Measurements from ENCODE around the gene GLMN.

The GLMN gene

GRCh38 chr1:92240034-92240433, 58.8 kb downstream of the GLMN start (continued):
- TF ChIP-seq, protein P1, sequence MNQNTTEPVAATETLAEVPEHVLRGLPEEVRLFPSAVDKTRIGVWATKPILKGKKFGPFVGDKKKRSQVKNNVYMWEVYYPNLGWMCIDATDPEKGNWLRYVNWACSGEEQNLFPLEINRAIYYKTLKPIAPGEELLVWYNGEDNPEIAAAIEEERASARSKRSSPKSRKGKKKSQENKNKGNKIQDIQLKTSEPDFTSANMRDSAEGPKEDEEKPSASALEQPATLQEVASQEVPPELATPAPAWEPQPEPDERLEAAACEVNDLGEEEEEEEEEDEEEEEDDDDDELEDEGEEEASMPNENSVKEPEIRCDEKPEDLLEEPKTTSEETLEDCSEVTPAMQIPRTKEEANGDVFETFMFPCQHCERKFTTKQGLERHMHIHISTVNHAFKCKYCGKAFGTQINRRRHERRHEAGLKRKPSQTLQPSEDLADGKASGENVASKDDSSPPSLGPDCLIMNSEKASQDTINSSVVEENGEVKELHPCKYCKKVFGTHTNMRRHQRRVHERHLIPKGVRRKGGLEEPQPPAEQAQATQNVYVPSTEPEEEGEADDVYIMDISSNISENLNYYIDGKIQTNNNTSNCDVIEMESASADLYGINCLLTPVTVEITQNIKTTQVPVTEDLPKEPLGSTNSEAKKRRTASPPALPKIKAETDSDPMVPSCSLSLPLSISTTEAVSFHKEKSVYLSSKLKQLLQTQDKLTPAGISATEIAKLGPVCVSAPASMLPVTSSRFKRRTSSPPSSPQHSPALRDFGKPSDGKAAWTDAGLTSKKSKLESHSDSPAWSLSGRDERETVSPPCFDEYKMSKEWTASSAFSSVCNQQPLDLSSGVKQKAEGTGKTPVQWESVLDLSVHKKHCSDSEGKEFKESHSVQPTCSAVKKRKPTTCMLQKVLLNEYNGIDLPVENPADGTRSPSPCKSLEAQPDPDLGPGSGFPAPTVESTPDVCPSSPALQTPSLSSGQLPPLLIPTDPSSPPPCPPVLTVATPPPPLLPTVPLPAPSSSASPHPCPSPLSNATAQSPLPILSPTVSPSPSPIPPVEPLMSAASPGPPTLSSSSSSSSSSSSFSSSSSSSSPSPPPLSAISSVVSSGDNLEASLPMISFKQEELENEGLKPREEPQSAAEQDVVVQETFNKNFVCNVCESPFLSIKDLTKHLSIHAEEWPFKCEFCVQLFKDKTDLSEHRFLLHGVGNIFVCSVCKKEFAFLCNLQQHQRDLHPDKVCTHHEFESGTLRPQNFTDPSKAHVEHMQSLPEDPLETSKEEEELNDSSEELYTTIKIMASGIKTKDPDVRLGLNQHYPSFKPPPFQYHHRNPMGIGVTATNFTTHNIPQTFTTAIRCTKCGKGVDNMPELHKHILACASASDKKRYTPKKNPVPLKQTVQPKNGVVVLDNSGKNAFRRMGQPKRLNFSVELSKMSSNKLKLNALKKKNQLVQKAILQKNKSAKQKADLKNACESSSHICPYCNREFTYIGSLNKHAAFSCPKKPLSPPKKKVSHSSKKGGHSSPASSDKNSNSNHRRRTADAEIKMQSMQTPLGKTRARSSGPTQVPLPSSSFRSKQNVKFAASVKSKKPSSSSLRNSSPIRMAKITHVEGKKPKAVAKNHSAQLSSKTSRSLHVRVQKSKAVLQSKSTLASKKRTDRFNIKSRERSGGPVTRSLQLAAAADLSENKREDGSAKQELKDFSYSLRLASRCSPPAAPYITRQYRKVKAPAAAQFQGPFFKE (tag by site-specific recombination; IDR thresholded peaks at IDR 0.05; ENCODE audit: borderline replicate concordance), result no peak
- TF ChIP-seq, protein P2, sequence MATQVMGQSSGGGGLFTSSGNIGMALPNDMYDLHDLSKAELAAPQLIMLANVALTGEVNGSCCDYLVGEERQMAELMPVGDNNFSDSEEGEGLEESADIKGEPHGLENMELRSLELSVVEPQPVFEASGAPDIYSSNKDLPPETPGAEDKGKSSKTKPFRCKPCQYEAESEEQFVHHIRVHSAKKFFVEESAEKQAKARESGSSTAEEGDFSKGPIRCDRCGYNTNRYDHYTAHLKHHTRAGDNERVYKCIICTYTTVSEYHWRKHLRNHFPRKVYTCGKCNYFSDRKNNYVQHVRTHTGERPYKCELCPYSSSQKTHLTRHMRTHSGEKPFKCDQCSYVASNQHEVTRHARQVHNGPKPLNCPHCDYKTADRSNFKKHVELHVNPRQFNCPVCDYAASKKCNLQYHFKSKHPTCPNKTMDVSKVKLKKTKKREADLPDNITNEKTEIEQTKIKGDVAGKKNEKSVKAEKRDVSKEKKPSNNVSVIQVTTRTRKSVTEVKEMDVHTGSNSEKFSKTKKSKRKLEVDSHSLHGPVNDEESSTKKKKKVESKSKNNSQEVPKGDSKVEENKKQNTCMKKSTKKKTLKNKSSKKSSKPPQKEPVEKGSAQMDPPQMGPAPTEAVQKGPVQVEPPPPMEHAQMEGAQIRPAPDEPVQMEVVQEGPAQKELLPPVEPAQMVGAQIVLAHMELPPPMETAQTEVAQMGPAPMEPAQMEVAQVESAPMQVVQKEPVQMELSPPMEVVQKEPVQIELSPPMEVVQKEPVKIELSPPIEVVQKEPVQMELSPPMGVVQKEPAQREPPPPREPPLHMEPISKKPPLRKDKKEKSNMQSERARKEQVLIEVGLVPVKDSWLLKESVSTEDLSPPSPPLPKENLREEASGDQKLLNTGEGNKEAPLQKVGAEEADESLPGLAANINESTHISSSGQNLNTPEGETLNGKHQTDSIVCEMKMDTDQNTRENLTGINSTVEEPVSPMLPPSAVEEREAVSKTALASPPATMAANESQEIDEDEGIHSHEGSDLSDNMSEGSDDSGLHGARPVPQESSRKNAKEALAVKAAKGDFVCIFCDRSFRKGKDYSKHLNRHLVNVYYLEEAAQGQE (tag by site-specific recombination; IDR thresholded peaks at IDR 0.05), result no peak
- no peak for TF ChIP-seq GLI2 (tag by site-specific recombination; IDR thresholded peaks at IDR 0.05; ENCODE audit: borderline replicate concordance, low read depth)
- no peak for TF ChIP-seq ZNF391 (tag by site-specific recombination; IDR thresholded peaks at IDR 0.05; ENCODE audit: borderline replicate concordance, low read depth)
- no peak for TF ChIP-seq ZNF76 (tag by site-specific recombination; IDR thresholded peaks at IDR 0.05; ENCODE audit: borderline replicate concordance, low read depth)
- no peak for TF ChIP-seq ZNF433 (tag by site-specific recombination; IDR thresholded peaks at IDR 0.05; ENCODE audit: low read depth)
- TF ChIP-seq, protein P3, sequence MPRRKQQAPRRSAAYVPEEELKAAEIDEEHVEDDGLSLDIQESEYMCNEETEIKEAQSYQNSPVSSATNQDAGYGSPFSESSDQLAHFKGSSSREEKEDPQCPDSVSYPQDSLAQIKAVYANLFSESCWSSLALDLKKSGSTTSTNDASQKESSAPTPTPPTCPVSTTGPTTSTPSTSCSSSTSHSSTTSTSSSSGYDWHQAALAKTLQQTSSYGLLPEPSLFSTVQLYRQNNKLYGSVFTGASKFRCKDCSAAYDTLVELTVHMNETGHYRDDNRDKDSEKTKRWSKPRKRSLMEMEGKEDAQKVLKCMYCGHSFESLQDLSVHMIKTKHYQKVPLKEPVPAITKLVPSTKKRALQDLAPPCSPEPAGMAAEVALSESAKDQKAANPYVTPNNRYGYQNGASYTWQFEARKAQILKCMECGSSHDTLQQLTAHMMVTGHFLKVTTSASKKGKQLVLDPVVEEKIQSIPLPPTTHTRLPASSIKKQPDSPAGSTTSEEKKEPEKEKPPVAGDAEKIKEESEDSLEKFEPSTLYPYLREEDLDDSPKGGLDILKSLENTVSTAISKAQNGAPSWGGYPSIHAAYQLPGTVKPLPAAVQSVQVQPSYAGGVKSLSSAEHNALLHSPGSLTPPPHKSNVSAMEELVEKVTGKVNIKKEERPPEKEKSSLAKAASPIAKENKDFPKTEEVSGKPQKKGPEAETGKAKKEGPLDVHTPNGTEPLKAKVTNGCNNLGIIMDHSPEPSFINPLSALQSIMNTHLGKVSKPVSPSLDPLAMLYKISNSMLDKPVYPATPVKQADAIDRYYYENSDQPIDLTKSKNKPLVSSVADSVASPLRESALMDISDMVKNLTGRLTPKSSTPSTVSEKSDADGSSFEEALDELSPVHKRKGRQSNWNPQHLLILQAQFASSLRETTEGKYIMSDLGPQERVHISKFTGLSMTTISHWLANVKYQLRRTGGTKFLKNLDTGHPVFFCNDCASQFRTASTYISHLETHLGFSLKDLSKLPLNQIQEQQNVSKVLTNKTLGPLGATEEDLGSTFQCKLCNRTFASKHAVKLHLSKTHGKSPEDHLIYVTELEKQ (tag by site-specific recombination; IDR thresholded peaks at IDR 0.05; ENCODE audit: borderline replicate concordance), result no peak
- TF ChIP-seq ZNF155 (tag by site-specific recombination; IDR thresholded peaks at IDR 0.05), result no peak
- no peak for TF ChIP-seq TRIM28 (IDR thresholded peaks at IDR 0.05; ENCODE audit: borderline replicate concordance, low read length)
- TF ChIP-seq ZNF248 (tag by site-specific recombination; IDR thresholded peaks at IDR 0.05), result no peak
- TF ChIP-seq ZNF530 (tag by site-specific recombination; IDR thresholded peaks at IDR 0.05; ENCODE audit: low read depth), result no peak

GRCh38 chr1:92230736-92231135, 68.1 kb downstream of the GLMN start:
- CTCF ChIA-PET, result no interaction called here
- POLR2A ChIA-PET, result no interaction called here
- H3K36me3 ChIP-seq (ENCODE audit: control insufficient read depth in 2 of 2, insufficient read depth in 1 of 2, low read length in 2 of 2), result no peaks in the 10 kb centered on the region

More at GRCh38 chr1:92230736-92231135, 68.1 kb downstream of the GLMN start:
- H3K27ac ChIP-seq (ENCODE audit: extremely low read depth, low read depth, low read length), result no peak overlapping the region
- H3K4me3 ChIP-seq (ENCODE audit: low read depth, low read length), result no peak overlapping the region
- no peak for TF ChIP-seq ZBTB11 (tag by site-specific recombination; conservative IDR thresholded peaks at IDR 0.05; ENCODE audit: low read depth)
- no peaks in the 10 kb centered on the region for H3K9me3 ChIP-seq (ENCODE audit: control insufficient read depth, insufficient read depth, low read depth, low read length)
- H3K4me1 ChIP-seq (ENCODE audit: control insufficient read depth, insufficient read depth, low read length), result no peaks in the 10 kb centered on the region

All from HEK293 (cell line).